Peyer's patch (tissue), 4 donors: Measurements from ENCODE around the gene MGST2.

Experiments
- CTCF ChIP-seq, 6 experiments: fragments of 450-650 bp in 4 of 6; fragments of 200-600 bp in 2 of 6; sonication (generic) in 1 of 6; IDR thresholded peaks; one replicate each; pipeline ENCODE4 v1.5.1; 2017 to 2019; ENCODE audit warnings: antibody characterized with exemption in 6 of 6, mild to moderate bottlenecking in 3 of 6, moderate library complexity in 1 of 6
- POLR2A ChIP-seq, 2 donors: fragments of 450-650 bp; IDR thresholded peaks; one replicate each; pipeline ENCODE4 v1.5.1; 2017; ENCODE audit warnings: antibody characterized with exemption in 2 of 2, mild to moderate bottlenecking in 2 of 2, moderate library complexity in 2 of 2

DNA sequence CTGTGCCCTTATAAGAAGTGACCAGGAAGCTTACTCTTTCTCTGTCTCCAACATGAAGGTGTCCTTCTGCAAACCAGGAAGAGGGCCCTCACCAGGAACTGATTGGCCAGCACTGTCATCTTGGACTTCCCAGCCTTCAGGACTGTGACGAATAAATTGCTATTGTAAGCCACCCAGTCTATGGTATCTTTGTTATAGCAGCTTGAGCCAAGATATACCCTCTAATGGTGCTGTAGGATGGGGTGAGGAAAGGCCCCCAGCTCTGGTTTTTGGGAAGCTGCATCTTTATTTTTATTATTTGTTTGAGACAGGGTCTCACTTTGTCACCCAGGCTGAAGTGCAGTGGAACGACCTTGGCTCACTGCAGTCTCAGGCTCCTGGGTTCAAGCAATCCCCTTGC, 1.2 kb upstream of the MGST2 start:
- TF ChIP-seq CTCF (IDR thresholded peaks at IDR 0.05) (no peak), POLR2A (IDR thresholded peaks at IDR 0.05) (no peak)
